ENCODE data around the gene GINS2. TPM values are rescaled to one million over a fixed set of nuclear protein-coding genes. Genes with fewer than 3 reads are reported as not detected.

GINS2 gene
- total and polyA plus RNA-seq, 8 donors, result 0.87 to 3.6 (median 2.0) TPM; not detected in 1

- peak; percentile 70 to 81 for DNase-seq
- Histone ChIP-seq H3K9me3 (no peaks in the 10 kb centered on the region), H3K4me1 (peaks cover 0 to 28% (median 13%) of the 10 kb centered on the region in 4 donors), H3K4me3 (no peak overlapping the region), H3K27ac (peak overlapping the region in 1 of 5 donors; percentile 13), H3K27me3 (no peaks in the 10 kb centered on the region), H3K36me3 (peaks cover 95 to 100% (median 100%) of the 10 kb centered on the region in 4 donors)
- TF ChIP-seq EP300 (IDR thresholded peaks at IDR 0.05) (no peak), POLR2A (IDR thresholded peaks at IDR 0.05) (no peak), POLR2AphosphoS5 (IDR thresholded peaks at IDR 0.05) (peak in 1 of 3 donors; percentile 9), CTCF (IDR thresholded peaks at IDR 0.05) (peak in 6 of 7 experiments; percentile 36 to 86 (median 78))
- 71 to 84% (median 75%) methylated on average over 10 to 12 of the region's 12 CpGs for WGBS, 5 donors
- intact Hi-C loops (cut with DNase I; ENCODE audit: low total_unique reads), result no loop called here
Observed at GRCh38 chr16:85659805-85660511, 28.8 kb downstream of the GINS2 start.

- H3K4me3 ChIP-seq, result no peak overlapping the region
- DNase-seq, result no peak
- intact Hi-C loops (cut with DNase I; ENCODE audit: low total_unique reads), result no loop called here
- peak overlapping the region in 1 of 5 donors; percentile 26 for H3K27ac ChIP-seq
- WGBS, 5 donors, result 84 to 90% (median 89%) methylated on average over 8 of the region's 8 CpGs
- H3K4me1 ChIP-seq, result peaks cover 0 to 29% (median 14%) of the 10 kb centered on the region in 4 donors
- TF ChIP-seq CTCF (IDR thresholded peaks at IDR 0.05), result no peak
- no peak for TF ChIP-seq EP300 (IDR thresholded peaks at IDR 0.05)
- no peak for TF ChIP-seq POLR2AphosphoS5 (IDR thresholded peaks at IDR 0.05)
- no peak for TF ChIP-seq POLR2A (IDR thresholded peaks at IDR 0.05)
- no peaks in the 10 kb centered on the region for H3K9me3 ChIP-seq
- H3K27me3 ChIP-seq, result no peaks in the 10 kb centered on the region
- H3K36me3 ChIP-seq, result peaks cover 95 to 100% (median 100%) of the 10 kb centered on the region in 4 donors
Observed at GRCh38 chr16:85659336-85659735, 29.4 kb downstream of the GINS2 start.

- WGBS, 5 donors, result 54 to 74% (median 64%) methylated on average over 13 to 18 of the region's 18 CpGs
- H3K36me3 ChIP-seq, result peaks cover 95 to 100% (median 99%) of the 10 kb centered on the region in 4 donors
- H3K27me3 ChIP-seq, result no peaks in the 10 kb centered on the region
- peaks cover under 1 to 29% (median 16%) of the 10 kb centered on the region in 4 donors for H3K4me1 ChIP-seq
- peak overlapping the region in 1 of 5 donors; percentile 26 for H3K27ac ChIP-seq
- H3K9me3 ChIP-seq, result no peaks in the 10 kb centered on the region
- no peak overlapping the region for H3K4me3 ChIP-seq
- DNase-seq, result no peak
- TF ChIP-seq POLR2A (IDR thresholded peaks at IDR 0.05) (no peak), CTCF (IDR thresholded peaks at IDR 0.05) (no peak), EP300 (IDR thresholded peaks at IDR 0.05) (no peak), POLR2AphosphoS5 (IDR thresholded peaks at IDR 0.05) (no peak)
- intact Hi-C loops (cut with DNase I; ENCODE audit: low total_unique reads), result no loop called here
Observed at GRCh38 chr16:85658504-85659326, 30.0 kb downstream of the GINS2 start.

- H3K4me3 ChIP-seq, result no peak overlapping the region
Observed at GRCh38 chr16:85657996-85658395, 30.8 kb downstream of the GINS2 start.

More at GRCh38 chr16:85657996-85658395, 30.8 kb downstream of the GINS2 start:
- intact Hi-C loops (cut with DNase I; ENCODE audit: low total_unique reads), result no loop called here
- no peaks in the 10 kb centered on the region for H3K9me3 ChIP-seq
- H3K36me3 ChIP-seq, result peaks cover 89 to 96% (median 92%) of the 10 kb centered on the region in 4 donors
- H3K27ac ChIP-seq, result no peak overlapping the region
- WGBS, 5 donors, result 80 to 92% (median 88%) methylated on average over 2 to 3 of the region's 3 CpGs
- DNase-seq, result no peak
- peaks cover 6 to 30% (median 19%) of the 10 kb centered on the region in 4 donors for H3K4me1 ChIP-seq
- TF ChIP-seq POLR2AphosphoS5 (IDR thresholded peaks at IDR 0.05), result no peak
- no peak for TF ChIP-seq CTCF (IDR thresholded peaks at IDR 0.05)
- no peak for TF ChIP-seq POLR2A (IDR thresholded peaks at IDR 0.05)
- no peak for TF ChIP-seq EP300 (IDR thresholded peaks at IDR 0.05)
- no peaks in the 10 kb centered on the region for H3K27me3 ChIP-seq

Measured in stomach (tissue), 9 donors.